ENCODE results near the gene NDUFS8.

Gene NDUFS8

GRCh38 chr11:68049509-68050370 is 19.3 kb downstream of the NDUFS8 start:
- no peak for DNase-seq (ENCODE audit: low read depth in 2 of 2)

GRCh38 chr11:68050371-68050841 is 19.9 kb downstream of the NDUFS8 start:
- no peak for DNase-seq (ENCODE audit: low read depth in 2 of 2)

- no peak for DNase-seq (ENCODE audit: low read depth in 2 of 2)
These were observed 21.0 kb downstream of the NDUFS8 start for GRCh38 chr11:68051191-68052136.

DNA sequence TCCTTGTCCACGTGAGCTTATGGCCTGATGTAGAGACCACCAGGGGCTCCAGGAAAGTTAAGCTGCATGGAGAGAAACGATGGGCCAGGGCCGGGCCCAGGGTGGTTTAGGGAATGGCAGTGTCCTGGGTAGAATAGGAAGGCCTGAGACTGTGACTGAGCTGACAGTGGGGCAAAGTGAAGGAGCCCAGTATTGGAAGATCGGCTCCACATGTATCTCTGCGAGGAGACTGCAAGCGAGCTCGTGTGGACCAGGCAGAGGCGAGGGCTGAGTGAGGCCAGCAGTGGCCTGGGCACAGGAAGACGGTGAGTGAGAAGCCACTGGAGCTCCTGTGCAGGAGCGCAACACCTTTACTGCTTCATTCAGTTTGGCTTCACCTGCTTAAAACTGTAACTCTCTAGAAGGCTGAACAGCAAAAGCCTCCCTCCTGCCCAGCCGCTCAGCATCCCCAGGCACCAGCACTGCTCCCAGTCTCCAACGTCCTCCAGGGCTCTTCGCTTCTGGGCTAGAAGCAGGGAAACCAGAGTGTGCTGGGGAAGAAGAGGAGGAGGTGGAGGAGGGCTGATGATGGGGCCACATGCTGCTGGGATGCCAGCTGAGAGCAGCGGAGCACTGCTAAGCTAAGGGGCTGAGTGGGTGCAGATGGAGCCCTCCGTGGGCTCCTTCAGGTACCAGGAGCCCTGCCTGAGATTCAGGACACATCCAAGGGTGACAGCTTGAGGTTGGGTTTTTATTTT is 21.8 kb downstream of the NDUFS8 start:
- no peak for DNase-seq (ENCODE audit: low read depth in 2 of 2)

DNA sequence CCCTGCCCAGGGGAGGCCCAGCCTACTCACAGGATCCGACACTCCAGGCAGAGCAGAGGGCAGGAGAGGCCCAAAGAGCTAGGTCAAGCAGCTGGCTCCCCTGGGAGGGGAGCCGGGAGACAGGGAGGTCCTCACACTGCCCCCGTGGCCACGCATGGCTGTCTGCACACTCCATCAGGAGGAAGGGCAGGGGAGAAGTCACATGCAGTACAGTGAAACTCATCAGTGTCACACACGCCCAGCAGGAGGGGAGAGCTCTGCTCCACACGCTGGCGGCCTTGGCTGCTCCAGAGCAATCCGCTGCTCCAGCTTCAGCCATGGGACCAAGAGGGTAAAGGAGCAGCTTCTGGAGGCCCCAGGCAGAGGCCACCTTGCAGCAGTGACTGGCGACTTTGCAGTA is 22.6 kb downstream of the NDUFS8 start:
- DNase-seq (ENCODE audit: low read depth in 2 of 2) = no peak

DNA sequence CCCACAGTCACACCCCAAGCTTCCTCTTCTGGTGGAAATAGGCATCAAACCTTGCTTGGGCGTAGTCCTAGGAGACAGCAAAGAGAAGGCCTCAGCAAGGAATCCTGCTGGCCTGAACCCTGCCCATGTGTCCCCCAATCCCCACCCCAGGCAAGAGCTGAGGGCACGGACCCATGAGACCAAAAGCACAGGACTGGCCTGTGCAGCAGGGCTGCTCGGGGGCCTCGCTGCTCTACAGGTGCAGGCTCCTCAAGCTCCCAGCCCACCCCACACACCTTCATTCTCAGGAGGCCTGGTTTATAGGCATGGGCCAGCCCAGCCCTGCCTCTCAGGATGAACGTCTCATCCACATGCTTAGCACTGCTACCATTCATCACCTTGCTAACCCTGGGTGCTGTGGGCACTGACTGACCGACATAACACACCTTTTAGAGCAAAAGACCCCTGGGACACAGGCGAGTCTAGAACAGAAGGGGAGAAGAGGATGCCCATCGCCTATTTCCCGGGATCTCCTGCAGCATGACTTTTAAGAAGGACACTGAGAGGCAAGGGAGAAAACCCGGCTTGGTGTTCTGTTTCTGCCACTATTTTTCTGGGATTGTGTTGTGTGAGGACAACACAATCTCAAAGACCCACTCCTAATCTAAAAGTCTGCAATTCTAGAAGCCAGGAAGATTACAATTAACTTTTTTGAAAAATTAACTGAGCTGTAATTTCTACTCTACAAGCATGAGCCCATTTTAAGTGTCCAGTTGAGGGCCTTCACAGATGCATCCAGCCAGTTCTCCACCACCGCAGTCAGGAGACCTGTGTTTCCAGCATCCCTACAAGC is 23.7 kb downstream of the NDUFS8 start:
- DNase-seq (ENCODE audit: low read depth in 2 of 2) = no peak

GRCh38 chr11:68056317-68057285 is 26.1 kb downstream of the NDUFS8 start:
- DNase-seq (ENCODE audit: low read depth in 2 of 2) = no peak

DNA sequence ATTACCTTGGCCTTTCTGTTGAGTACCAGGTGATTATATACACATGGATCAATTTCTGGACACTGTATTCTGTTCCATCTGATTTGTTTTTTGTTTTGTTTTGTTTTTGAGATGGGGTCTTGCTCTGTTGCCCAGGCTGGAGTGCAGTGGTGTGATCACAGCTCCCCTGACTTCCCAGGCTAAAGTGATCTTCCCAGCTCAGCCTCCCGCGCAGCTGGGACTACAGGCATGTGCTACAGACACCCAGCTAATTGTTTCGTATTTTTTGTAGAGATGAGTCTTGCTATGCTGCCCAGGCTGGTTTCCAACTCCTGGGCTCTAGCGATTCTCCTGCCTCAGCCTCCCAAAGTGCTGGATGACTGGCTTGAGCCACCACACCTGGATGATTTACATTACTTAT is 27.3 kb downstream of the NDUFS8 start:
- DNase-seq (ENCODE audit: low read depth in 2 of 2) = no peak

GRCh38 chr11:68061508-68061907 is 31.0 kb downstream of the NDUFS8 start:
- DNase-seq (ENCODE audit: low read depth in 2 of 2) = no peak

- DNase-seq (ENCODE audit: low read depth in 2 of 2) = no peak
These were observed 34.4 kb downstream of the NDUFS8 start for GRCh38 chr11:68064926-68065325.

DNA sequence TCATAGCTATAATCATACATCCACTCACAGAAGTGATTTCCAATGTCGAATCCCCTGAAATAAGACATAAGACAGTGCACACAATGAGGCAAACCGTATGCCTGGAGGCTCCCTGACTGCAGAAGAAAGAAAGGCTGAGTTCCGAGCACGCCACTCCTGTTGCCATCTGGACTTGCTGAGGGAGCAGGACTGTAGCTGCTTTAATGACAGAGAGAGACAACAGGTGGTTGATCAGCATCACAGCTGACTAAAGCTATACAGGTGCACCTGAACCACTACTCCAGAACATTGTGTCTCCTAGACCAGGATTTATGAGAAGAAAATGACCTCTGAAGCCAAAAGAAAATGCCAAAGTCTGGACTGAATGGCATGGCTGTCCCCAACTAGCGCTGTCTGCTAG is 35.4 kb downstream of the NDUFS8 start:
- DNase-seq (ENCODE audit: low read depth in 2 of 2) = no peak

DNA sequence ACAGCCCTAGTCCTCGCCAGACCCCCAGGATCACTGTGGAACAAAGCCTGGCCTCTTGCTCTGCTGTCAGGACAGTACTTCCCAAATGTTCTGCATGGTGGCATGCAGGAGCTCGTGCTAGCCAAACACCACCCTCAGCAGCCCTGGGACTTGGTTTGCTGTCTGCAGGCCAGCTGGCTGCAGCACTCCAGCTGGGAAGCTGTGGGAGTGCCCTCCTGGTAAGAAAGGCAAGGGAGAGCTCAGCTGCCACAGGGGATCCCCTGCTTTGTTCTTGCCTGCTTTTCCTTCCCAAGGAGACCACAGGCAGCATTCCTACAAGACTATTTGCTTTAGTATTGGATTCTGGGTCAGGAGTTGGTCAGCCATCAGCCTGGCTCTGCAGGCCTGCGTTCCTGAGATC is 36.3 kb downstream of the NDUFS8 start:
- DNase-seq (ENCODE audit: low read depth in 2 of 2) = no peak

DNA sequence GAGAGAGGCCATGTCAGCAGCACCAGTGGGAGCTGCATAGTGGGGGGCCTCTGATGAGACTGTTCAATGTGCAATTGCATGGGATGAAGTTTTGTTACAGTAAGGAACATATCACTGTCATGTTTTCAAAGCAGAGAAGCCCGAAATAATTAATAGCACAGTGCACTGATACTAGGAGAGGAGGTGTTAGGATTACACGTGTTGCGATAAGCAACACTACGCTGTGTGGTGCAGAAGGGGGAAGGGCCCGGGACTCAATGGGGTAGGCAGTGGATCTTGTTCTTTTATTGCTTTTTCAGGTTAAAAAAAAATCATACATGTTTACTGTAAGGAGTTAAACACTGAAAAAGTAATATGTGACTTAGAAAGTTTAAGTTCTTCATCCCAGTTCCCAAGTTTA is 37.5 kb downstream of the NDUFS8 start:
- DNase-seq (ENCODE audit: low read depth in 2 of 2) = no peak

- no peak for DNase-seq (ENCODE audit: low read depth in 2 of 2)
These were observed 41.0 kb downstream of the NDUFS8 start for GRCh38 chr11:68071281-68072048.

DNA sequence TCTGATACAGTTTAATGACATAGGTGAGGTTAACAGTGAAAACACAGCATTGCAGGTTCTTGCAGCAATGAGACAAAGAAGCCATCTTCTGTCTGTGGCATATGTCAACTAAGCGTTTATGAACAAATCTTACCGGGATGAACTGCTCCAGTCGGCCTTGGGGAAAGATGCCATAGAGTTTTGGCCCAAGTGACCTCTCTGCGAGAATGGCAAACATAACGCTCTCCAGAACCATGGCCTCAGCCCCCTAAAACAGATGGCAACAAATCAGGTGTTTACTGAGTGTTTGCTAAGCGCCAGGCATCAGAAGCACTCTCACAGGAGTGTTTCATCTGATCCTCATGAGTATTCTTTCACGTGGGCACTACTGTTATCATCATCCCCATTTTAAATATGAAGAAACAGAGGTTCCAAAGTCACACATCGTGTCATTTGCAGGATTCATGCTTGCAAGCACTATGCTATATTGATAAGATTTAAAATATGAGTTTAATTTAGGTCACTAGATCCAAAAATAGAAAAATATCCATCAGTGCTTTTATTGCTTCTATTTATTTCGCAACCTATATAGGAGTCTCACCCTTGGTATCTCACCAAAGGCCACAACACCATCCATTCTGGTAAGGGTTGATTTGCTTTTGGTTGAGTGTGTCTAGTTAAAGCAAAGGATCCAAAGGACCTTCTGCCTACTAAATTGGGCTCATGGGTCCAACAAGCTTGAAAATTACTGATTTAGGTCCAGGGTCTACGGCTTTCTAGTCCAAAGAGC is 44.3 kb downstream of the NDUFS8 start:
- DNase-seq (ENCODE audit: low read depth in 2 of 2) = no peak

DNA sequence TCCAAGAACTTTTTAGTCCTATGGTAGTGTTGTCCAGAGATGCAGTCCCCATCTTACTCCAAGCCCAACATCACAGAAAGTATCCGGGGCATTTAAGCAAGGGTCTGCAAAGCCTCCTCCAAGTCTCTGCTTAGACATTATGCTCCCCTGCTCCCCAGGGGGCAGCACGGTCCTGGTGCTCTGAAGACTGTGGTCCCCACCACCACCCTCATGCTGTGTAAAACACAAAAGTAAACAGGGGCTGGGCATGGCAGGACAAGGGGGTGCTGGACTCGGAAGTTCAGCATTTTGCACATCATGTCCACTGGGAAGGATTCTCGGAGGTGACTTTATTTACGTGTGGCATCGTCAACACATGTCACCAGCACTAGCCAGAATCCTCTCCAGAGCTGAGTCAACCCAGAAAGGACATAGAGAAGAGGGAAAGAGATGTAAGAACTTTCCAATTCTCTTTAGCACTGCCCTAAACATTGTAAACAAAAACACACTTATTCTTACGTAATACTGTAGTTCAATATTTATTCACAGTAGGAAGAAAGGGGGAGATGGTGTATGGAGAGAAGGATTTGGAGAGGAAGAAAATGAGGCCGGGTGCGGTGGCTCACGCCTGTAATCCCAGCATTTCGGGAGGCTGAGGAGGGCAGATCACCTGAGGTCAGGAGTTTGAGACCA is 46.0 kb downstream of the NDUFS8 start:
- DNase-seq (ENCODE audit: low read depth in 2 of 2) = no peak
